K562 (cell line): ENCODE measurements around the gene FRAT1. TPM values are rescaled to one million over a fixed set of nuclear protein-coding genes. Genes with fewer than 3 reads are reported as not detected.

Experiments
- ATAC-seq: fragments of 200-7000 bp; cut with Tn5 transposase; 3 replicates; pipeline ENCODE4 v1.9.1; 2020; ENCODE audit warnings: moderate library complexity
- BruUV-seq: library from RNA; stranded (reverse); fragments of 400-500 nt; replicated peaks from 2 replicates; lab custom pipeline; 2021; lab: Mats Ljungman, UMichigan
- CTCF ChIA-PET: fragments of 300-600 bp; formaldehyde crosslinking; extraction: SDS; loops from one replicate; lab custom pipeline; 2021; ENCODE audit warnings: low intra/inter-chr PET ratio; lab: Yijun Ruan, JAX
- POLR2A ChIA-PET: fragments of 300-600, 350-650 bp; sonication (Branson Sonifier 250); formaldehyde crosslinking; extraction: SDS; loops from one replicate; lab custom pipeline; 2021; ENCODE audit warnings: antibody characterized with exemption, inconsistent platforms; lab: Yijun Ruan, JAX
- DNase-seq, 4 experiments: peaks; one replicate each; pipeline versions ENCODE4 v3.0.0 to v3.0.0-alpha.2; 2011 to 2018; ENCODE audit warnings: low spot score in 3 of 4, mixed read lengths in 3 of 4; ENCODE audit errors: extremely low read depth in 1 of 4
- FAIRE-seq: peaks from 2 replicates; lab custom pipeline; 2011; peaks lifted over from hg19 to GRCh38; lab: Jason Lieb, UNC
- H2AFZ ChIP-seq: 2 replicates; pipeline ENCODE4 v1.6.0; 2011; ENCODE audit warnings: low read depth, low read length, control low read depth, inconsistent platforms
- H3K27ac ChIP-seq: fragments of 200-600 bp; 3 replicates; pipeline ENCODE4 v1.8.0; 2011; ENCODE audit warnings: low read depth, mild to moderate bottlenecking, control low read depth, inconsistent platforms, low read length, moderate library complexity, mixed read lengths; ENCODE audit errors: extremely low read depth
- H3K27me3 ChIP-seq, 2 experiments: fragments of 300-600 bp in 1 of 2; 2 replicates in 1 of 2; 3 replicates in 1 of 2; pipeline versions ENCODE4 v1.6.0 to v1.8.0; 2011; ENCODE audit warnings: inconsistent platforms in 2 of 2, low read length in 2 of 2, mild to moderate bottlenecking in 1 of 2, mixed read lengths in 1 of 2, moderate library complexity in 1 of 2; ENCODE audit not compliant: control insufficient read depth in 2 of 2, insufficient read depth in 2 of 2
- H3K36me3 ChIP-seq: fragments of 300-600 bp; 3 replicates; pipeline ENCODE4 v1.8.0; 2011; ENCODE audit warnings: mild to moderate bottlenecking, low read length, inconsistent platforms; ENCODE audit not compliant: control insufficient read depth, insufficient read depth
- H3K4me1 ChIP-seq, 2 experiments: fragments of 200-600 bp in 1 of 2; replicated peaks in 1 of 2; 2 replicates in 1 of 2; 3 replicates in 1 of 2; pipeline versions ENCODE4 v1.5.1 to v1.8.0; 2011; ENCODE audit warnings: inconsistent platforms in 2 of 2, low read length in 2 of 2, mild to moderate bottlenecking in 1 of 2, mixed read lengths in 1 of 2, moderate library complexity in 1 of 2; ENCODE audit not compliant: control insufficient read depth in 2 of 2, insufficient read depth in 2 of 2
- H3K4me2 ChIP-seq: 2 replicates; pipeline ENCODE4 v1.6.1; 2011; ENCODE audit warnings: low read length, control low read depth, inconsistent platforms, mixed read lengths; ENCODE audit not compliant: insufficient read depth
- H3K4me3 ChIP-seq: fragments of 200-600 bp; sonication (generic), shearing (Covaris generic); 2 replicates; pipeline ENCODE4 v1.5.1; 2016; ENCODE audit warnings: control low read depth, inconsistent platforms
- H3K79me2 ChIP-seq: fragments of 200-600 bp; 3 replicates; pipeline ENCODE4 v1.8.0; 2011; ENCODE audit warnings: low read length, inconsistent platforms; ENCODE audit not compliant: control insufficient read depth, insufficient read depth
- H3K9ac ChIP-seq, 2 experiments: 2 replicates each; pipeline versions ENCODE4 v1.6.0 to v1.6.1; 2011; ENCODE audit warnings: low read depth in 2 of 2, low read length in 2 of 2, control low read depth in 1 of 2, inconsistent platforms in 1 of 2, mild to moderate bottlenecking in 1 of 2, mixed read lengths in 1 of 2; ENCODE audit not compliant: insufficient read depth in 1 of 2
- H3K9me1 ChIP-seq: one replicate; pipeline ENCODE4 v1.6.0; 2011; ENCODE audit warnings: inconsistent platforms, mild to moderate bottlenecking, low read length, moderate library complexity; ENCODE audit not compliant: control insufficient read depth, insufficient read depth
- H3K9me3 ChIP-seq: replicated peaks from 2 replicates; pipeline ENCODE4 v1.5.1; 2011; ENCODE audit warnings: low read depth, low read length, inconsistent platforms; ENCODE audit not compliant: control insufficient read depth, insufficient read depth
- H4K20me1 ChIP-seq: replicated peaks from 2 replicates; pipeline ENCODE4 v1.6.1; 2011; ENCODE audit warnings: low read length, inconsistent platforms, mixed read lengths; ENCODE audit not compliant: control insufficient read depth, insufficient read depth
- BRF1 ChIP-seq: IDR thresholded peaks from 3 replicates; pipeline ENCODE4 v1.6.1; 2011; ENCODE audit warnings: borderline replicate concordance, mild to moderate bottlenecking; ENCODE audit not compliant: insufficient read length; ENCODE audit errors: extremely low read depth
- ERF ChIP-seq: fragments of 450-650 bp; formaldehyde crosslinking; IDR thresholded peaks from 2 replicates; pipeline ENCODE4 v1.4.0; 2020; ENCODE audit warnings: mild to moderate bottlenecking, mixed read lengths
- HMG20A ChIP-seq: fragments of 450-650 bp; formaldehyde crosslinking; conservative IDR thresholded peaks from 2 replicates; pipeline ENCODE4 v1.4.0; 2020; ENCODE audit warnings: mild to moderate bottlenecking, mixed read lengths
- MTF1 ChIP-seq: fragments of 250-450 bp; sonication (Bioruptor Pico); IDR thresholded peaks from 2 replicates; pipeline ENCODE4 v1.9.0; 2021; ENCODE audit warnings: moderate library complexity, mild to moderate bottlenecking, inconsistent platforms, borderline replicate concordance
- ZBED1 ChIP-seq: IDR thresholded peaks from 2 replicates; pipeline ENCODE4 v1.6.1; 2014
- ZNF133 ChIP-seq: fragments of 250-450 bp; sonication (Bioruptor Pico); IDR thresholded peaks from 2 replicates; pipeline ENCODE4 v1.4.0; 2020; ENCODE audit warnings: mild to moderate bottlenecking
- ZNF212 ChIP-seq: fragments of 450-650 bp; formaldehyde crosslinking; IDR thresholded peaks from 2 replicates; pipeline ENCODE4 v1.4.0; 2020; ENCODE audit warnings: mild to moderate bottlenecking
- WGBS: fragments of 100-300 bp; shearing (Covaris generic); methylation state at CpG from one replicate; pipeline ENCODE4 v1.1.6; 2016; ENCODE audit warnings: low coverage, mixed read lengths; ENCODE audit not compliant: insufficient coverage; ENCODE audit errors: missing lambda C conversion rate; 5-methylcytosine and 5-hydroxymethylcytosine counted together
- in situ Hi-C: fragments of 300-500 bp; cut with MboI; formaldehyde crosslinking; loops from 4 replicates; pipeline ENCODE4 v1.15.0; 2018; ENCODE audit warnings: inconsistent platforms, mixed read lengths
- intact Hi-C: fragments of 100-400 bp; cut with micrococcal nuclease; formaldehyde crosslinking; loops from 2 replicates; pipeline ENCODE4 v1.14.2; 2022
- polyA plus RNA-seq, 8 experiments: library from polyadenylated mRNA; depleted of rRNA in 4 of 8; stranded (reverse) in 5 of 8; unstranded in 3 of 8; fragments of >200 nt; fragmentation: Nextera tagmentation in 2 of 8; fragmentation: Illumina TruSeq in 1 of 8; extraction: Ambion mirVana in 2 of 8; extraction: Trizol in 1 of 8; gene quantifications; 2 replicates each; pipeline versions ENCODE4 v1.2.1 to v1.2.3, GENCODE V29; 2011 to 2014; ENCODE audit warnings: inconsistent platforms in 1 of 8, missing spikeins in 1 of 8
- total RNA-seq, 7 experiments: library from RNA; depleted of rRNA in 6 of 7; stranded (reverse); fragments of >200 nt in 6 of 7; fragmentation: Illumina TruSeq in 2 of 7; extraction: Trizol in 2 of 7; gene quantifications; 2 replicates each; pipeline versions ENCODE4 v1.2.1 to v1.2.3, GENCODE V29; 2011 to 2021; ENCODE audit warnings: low replicate concordance in 1 of 7
- TF ChIP-seq, protein P1 (sequence below), 2 experiments: IDR thresholded peaks in 1 of 2; conservative IDR thresholded peaks in 1 of 2; 2 replicates each; pipeline ENCODE4 v1.6.1; 2016; ENCODE audit warnings: low read depth in 2 of 2, mild to moderate bottlenecking in 1 of 2, missing compliant biosample characterization in 1 of 2, missing genetic modification characterization in 1 of 2, moderate library complexity in 1 of 2

FRAT1 gene
- total and polyA plus RNA-seq, 9 of the 15 experiments (the other 6 are each of a cell fraction or from before 2014, with no cell fraction given): 0.11 to 4.6 (median 1.4) TPM

DNA sequence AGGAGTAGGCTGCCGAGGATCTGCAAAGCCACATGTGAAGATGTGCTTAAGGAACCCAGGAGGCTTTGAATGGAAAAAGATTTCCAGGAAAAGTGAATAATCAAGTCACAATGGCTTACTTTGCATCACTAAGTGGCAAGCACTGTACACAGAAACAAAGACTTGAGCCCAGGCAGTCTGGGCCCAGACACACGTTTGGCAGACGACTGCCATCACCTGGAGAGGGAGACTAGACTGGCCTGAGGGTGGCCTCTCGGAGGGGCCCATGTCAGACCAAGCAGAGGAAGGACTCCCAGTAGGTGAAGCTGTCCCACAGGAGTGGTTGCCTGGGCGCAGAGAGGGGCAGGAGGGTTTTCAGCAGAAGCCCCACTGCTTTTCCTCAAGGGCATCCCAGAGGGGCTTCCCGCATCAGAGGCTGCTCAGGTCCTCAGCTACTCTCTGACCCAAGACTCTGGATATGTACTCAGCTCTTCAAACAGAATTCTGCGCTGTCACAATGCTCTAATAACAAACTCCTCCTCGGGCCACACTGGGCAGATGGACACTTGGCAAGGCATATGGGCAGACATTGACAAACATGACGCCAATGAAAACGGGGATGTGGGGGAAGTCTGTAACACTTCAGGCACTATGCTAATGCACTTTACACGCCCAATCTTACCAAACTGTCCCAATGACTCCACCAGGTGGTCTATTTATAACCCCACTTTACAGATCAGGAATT is 43.4 kb downstream of the FRAT1 start:
- TF ChIP-seq HMG20A (CRISPR knock-in tag): no peak
- no peaks in the 10 kb centered on the region for H3K79me2 ChIP-seq
- CTCF ChIA-PET: no interaction called here
- no peak for DNase-seq
- 81% methylated on average over 10 of the region's 11 CpGs for WGBS
- peaks cover 82% of the 10 kb centered on the region; the same call in 2 of the 3 replicates for H3K36me3 ChIP-seq
- no peak overlapping the region for H3K27ac ChIP-seq
- H3K4me3 ChIP-seq: no peak overlapping the region
- H3K9me1 ChIP-seq: no peaks in the 10 kb centered on the region
- H3K4me1 ChIP-seq: no peaks in the 10 kb centered on the region; a peak in 1 of 5 replicates
- no peak overlapping the region for H2AFZ ChIP-seq
- H3K27me3 ChIP-seq: no peaks in the 10 kb centered on the region
- BruUV-seq: no TSS peak
- ATAC-seq: no peak
- H3K4me2 ChIP-seq: no peak overlapping the region
- no peaks in the 10 kb centered on the region for H3K9me3 ChIP-seq
- H3K9ac ChIP-seq: no peak overlapping the region
- FAIRE-seq: no peak
- POLR2A ChIA-PET: interaction anchor here (0.9 kb wide), 1 partner anchor 10 kb away, joined by 3 read pairs; no protein-coding TSS in a partner anchor
- H4K20me1 ChIP-seq: no peaks in the 10 kb centered on the region
- intact Hi-C loops: no loop called here
- in situ Hi-C loops: no loop called here

DNA sequence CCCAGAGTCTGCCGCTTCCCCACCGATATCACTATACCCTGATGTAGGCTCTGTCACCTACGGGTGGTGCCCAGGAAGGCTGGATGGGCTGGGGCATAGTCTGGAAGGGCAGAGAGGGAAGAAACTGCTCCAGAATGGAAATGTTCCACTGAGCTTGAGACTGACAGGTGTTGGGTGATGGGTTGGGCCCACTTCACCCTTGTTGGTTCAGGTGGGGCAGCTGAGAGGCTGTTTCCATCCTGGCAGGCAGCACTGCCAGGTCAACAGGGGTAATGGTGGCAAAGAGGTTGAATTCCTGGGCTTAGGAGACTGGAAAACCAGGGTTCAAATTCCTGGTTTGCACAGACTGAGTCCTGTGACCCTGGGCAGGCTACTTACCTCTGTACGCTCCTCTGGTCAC is 44.0 kb downstream of the FRAT1 start:
- DNase-seq: no peak
- in situ Hi-C loops (no loop called here), intact Hi-C loops (no loop called here)
- Histone ChIP-seq H3K9me1 (no peaks in the 10 kb centered on the region), H3K27me3 (no peaks in the 10 kb centered on the region), H3K9me3 (no peaks in the 10 kb centered on the region), H3K4me2 (no peak overlapping the region), H4K20me1 (no peaks in the 10 kb centered on the region), H3K36me3 (peaks cover 82% of the 10 kb centered on the region; the same call in 2 of the 3 replicates), H3K4me3 (no peak overlapping the region), H3K9ac (no peak overlapping the region), H3K4me1 (no peaks in the 10 kb centered on the region; a peak in 1 of 5 replicates), H3K79me2 (no peaks in the 10 kb centered on the region), H2AFZ (no peak overlapping the region), H3K27ac (no peak overlapping the region)
- BruUV-seq: no TSS peak
- no peak for FAIRE-seq
- POLR2A ChIA-PET: interaction anchor here (0.6 kb wide), 1 partner anchor 19 kb away, joined by 3 read pairs; no protein-coding TSS in a partner anchor
- ATAC-seq: no peak
- CTCF ChIA-PET: no interaction called here
- TF ChIP-seq ZNF133 (CRISPR knock-in tag) (no peak), MTF1 (CRISPR knock-in tag) (no peak), ZBED1 (no peak), ZNF212 (CRISPR knock-in tag) (no peak), BRF1 (no peak), ERF (CRISPR knock-in tag) (no peak)
- TF ChIP-seq, protein P1, sequence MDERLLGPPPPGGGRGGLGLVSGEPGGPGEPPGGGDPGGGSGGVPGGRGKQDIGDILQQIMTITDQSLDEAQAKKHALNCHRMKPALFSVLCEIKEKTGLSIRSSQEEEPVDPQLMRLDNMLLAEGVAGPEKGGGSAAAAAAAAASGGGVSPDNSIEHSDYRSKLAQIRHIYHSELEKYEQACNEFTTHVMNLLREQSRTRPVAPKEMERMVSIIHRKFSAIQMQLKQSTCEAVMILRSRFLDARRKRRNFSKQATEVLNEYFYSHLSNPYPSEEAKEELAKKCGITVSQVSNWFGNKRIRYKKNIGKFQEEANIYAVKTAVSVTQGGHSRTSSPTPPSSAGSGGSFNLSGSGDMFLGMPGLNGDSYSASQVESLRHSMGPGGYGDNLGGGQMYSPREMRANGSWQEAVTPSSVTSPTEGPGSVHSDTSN (CRISPR knock-in tag; IDR thresholded peaks at IDR 0.05; ENCODE audit: low read depth): no peak
- TF ChIP-seq, protein P1 (tag; conservative IDR thresholded peaks at IDR 0.05; ENCODE audit: low read depth): no peak
- WGBS: 89% methylated on average over 4 of the region's 4 CpGs
